Thyroid gland (tissue), 4 donors: Measurements from ENCODE around the gene PFKFB1.

Experiments used
- CTCF ChIP-seq, 6 experiments: fragments of 200-600 bp in 3 of 6; fragments of 450-650 bp in 3 of 6; sonication (generic) in 3 of 6; IDR thresholded peaks; one replicate each; pipeline ENCODE4 v1.5.1; 2016 to 2019; ENCODE audit warnings: antibody characterized with exemption in 6 of 6, mild to moderate bottlenecking in 2 of 6, inconsistent platforms in 1 of 6, moderate library complexity in 1 of 6
- POLR2A ChIP-seq, 2 donors: fragments of 450-650 bp; IDR thresholded peaks; one replicate each; pipeline ENCODE4 v1.6.1; 2017; ENCODE audit warnings: antibody characterized with exemption in 2 of 2, mild to moderate bottlenecking in 2 of 2, moderate library complexity in 1 of 2

- TF ChIP-seq POLR2A (IDR thresholded peaks at IDR 0.05) (no peak), CTCF (IDR thresholded peaks at IDR 0.05) (peak in 1 of 6 experiments; percentile 14)
Measured at GRCh38 chrX:55011294-55011693, 17.3 kb upstream of the PFKFB1 start.
